Smooth muscle cell (in vitro differentiated cells): ENCODE measurements around the gene PDXK. TPM values are rescaled to one million over a fixed set of nuclear protein-coding genes. Genes with fewer than 3 reads are reported as not detected.

ENCODE experiments used
- DNase-seq: peaks from one replicate; lab custom pipeline; 2025; ENCODE audit not compliant: unreplicated experiment; lab: John Stamatoyannopoulos, UW
- H2AFZ ChIP-seq: fragments of 200-600 bp; sonication (generic); 2 replicates; pipeline ENCODE4 v1.6.0; 2016; ENCODE audit warnings: antibody characterized with exemption, low read depth, mild to moderate bottlenecking
- H3F3A ChIP-seq: fragments of 200-600 bp; sonication (generic); 2 replicates; pipeline ENCODE4 v1.6.0; 2017; ENCODE audit warnings: antibody characterized with exemption, low read depth
- H3K27ac ChIP-seq: fragments of 200-600 bp; sonication (generic); 2 replicates; pipeline ENCODE4 v1.5.1; 2016; ENCODE audit warnings: low read depth, mild to moderate bottlenecking
- H3K27me3 ChIP-seq: fragments of 200-600 bp; sonication (generic); 2 replicates; pipeline ENCODE4 v1.6.1; 2016; ENCODE audit warnings: low read depth, mild to moderate bottlenecking
- H3K36me3 ChIP-seq: fragments of 200-600 bp; sonication (generic); 2 replicates; pipeline ENCODE4 v1.5.1; 2016; ENCODE audit warnings: low read depth
- H3K4me1 ChIP-seq: fragments of 200-600 bp; sonication (generic); 2 replicates; pipeline ENCODE4 v1.5.1; 2016; ENCODE audit warnings: low read depth
- H3K4me2 ChIP-seq: fragments of 200-600 bp; sonication (generic); 2 replicates; pipeline ENCODE4 v1.6.0; 2016; ENCODE audit warnings: mild to moderate bottlenecking
- H3K4me3 ChIP-seq: fragments of 200-600 bp; sonication (generic); 2 replicates; pipeline ENCODE4 v1.5.1; 2016; ENCODE audit warnings: mild to moderate bottlenecking
- H3K79me2 ChIP-seq: fragments of 200-600 bp; sonication (generic); 2 replicates; pipeline ENCODE4 v1.6.0; 2016; ENCODE audit warnings: low read depth, mild to moderate bottlenecking
- H3K9ac ChIP-seq: fragments of 200-600 bp; sonication (generic); 2 replicates; pipeline ENCODE4 v1.6.0; 2016; ENCODE audit warnings: low read depth
- H3K9me3 ChIP-seq: fragments of 200-600 bp; sonication (generic); replicated peaks from 2 replicates; pipeline ENCODE4 v1.5.1; 2016; ENCODE audit warnings: low read depth
- H4K20me1 ChIP-seq: fragments of 200-600 bp; sonication (generic); 2 replicates; pipeline ENCODE4 v1.6.0; 2016; ENCODE audit warnings: low read depth
- CTCF ChIP-seq: fragments of 200-600 bp; sonication (generic); IDR thresholded peaks from 2 replicates; pipeline ENCODE4 v1.5.1; 2017; ENCODE audit warnings: borderline replicate concordance, mild to moderate bottlenecking, antibody characterized with exemption; ENCODE audit not compliant: insufficient read depth, poor library complexity, severe bottlenecking
- WGBS: methylation state at CpG from one replicate; pipeline ENCODE4 v1.1.7; 2016; ENCODE audit warnings: low lambda C conversion rate; 5-methylcytosine and 5-hydroxymethylcytosine counted together
- polyA plus RNA-seq: library from polyadenylated mRNA; unstranded; fragments of >200 nt; fragmentation: Nextera tagmentation; extraction: Ambion mirVana; gene quantifications from 2 replicates; pipeline ENCODE4 v1.2.1, GENCODE V29; 2016
- total RNA-seq: library from RNA; depleted of rRNA; stranded (reverse); fragments of >200 nt; gene quantifications from 2 replicates; pipeline ENCODE4 v1.2.3, GENCODE V29; 2014

PDXK gene
- total RNA-seq (84.3 and 92.6 TPM in 2 replicates), polyA plus RNA-seq (184 and 194 TPM in 2 replicates)

- Histone ChIP-seq H4K20me1 (peaks cover 46% of the 10 kb centered on the region), H3K79me2 (peaks cover 50% of the 10 kb centered on the region), H3K9me3 (no peaks in the 10 kb centered on the region), H3K36me3 (no peaks in the 10 kb centered on the region), H3K4me1 (peaks cover 14% of the 10 kb centered on the region), H3K4me2 (peak within 1 kb of the TSS; percentile 98), H3K27ac (peak within 1 kb of the TSS; percentile 83), H3F3A (peaks cover 3% of the 10 kb centered on the region), H3K27me3 (no peaks in the 10 kb centered on the region), H2AFZ (peak within 1 kb of the TSS; percentile 90), H3K4me3 (peak within 1 kb of the TSS; percentile 86), H3K9ac (peak within 1 kb of the TSS; percentile 93)
- peak; percentile 60 for DNase-seq
- WGBS, result under 1% methylated on average over 69 of the region's 117 CpGs
- TF ChIP-seq CTCF, result no peak
These were observed at the start of gene PDXK for GRCh38 chr21:43718872-43719747. Gene PDXK, plus strand, starts transcription at chr21:43719129. Its CDS starts 166 bp downstream, at chr21:43719295.

GRCh38 chr21:43669828-43670605 lies 48.9 kb upstream of the PDXK start:
- no peaks in the 10 kb centered on the region for H3K27me3 ChIP-seq
- no peak overlapping the region for H3K27ac ChIP-seq
- peaks cover 18% of the 10 kb centered on the region for H4K20me1 ChIP-seq
- DNase-seq, result no peak
- no peak for TF ChIP-seq CTCF
- no peak overlapping the region for H3K9ac ChIP-seq
- 97% methylated on average over 20 of the region's 20 CpGs for WGBS
- no peak overlapping the region for H3K4me3 ChIP-seq
- peaks cover 3% of the 10 kb centered on the region for H3K36me3 ChIP-seq
- H3F3A ChIP-seq, result no peaks in the 10 kb centered on the region
- no peak overlapping the region for H2AFZ ChIP-seq
- H3K4me1 ChIP-seq, result no peaks in the 10 kb centered on the region
- peaks cover 39% of the 10 kb centered on the region for H3K79me2 ChIP-seq
- H3K4me2 ChIP-seq, result no peak overlapping the region
- no peaks in the 10 kb centered on the region for H3K9me3 ChIP-seq

GRCh38 chr21:43675871-43676270 lies 43.1 kb upstream of the PDXK start:
- no peaks in the 10 kb centered on the region for H4K20me1 ChIP-seq
- no peaks in the 10 kb centered on the region for H3K9me3 ChIP-seq
- no peak overlapping the region for H2AFZ ChIP-seq
- H3F3A ChIP-seq, result no peaks in the 10 kb centered on the region
- H3K79me2 ChIP-seq, result peaks cover 22% of the 10 kb centered on the region
- H3K4me1 ChIP-seq, result no peaks in the 10 kb centered on the region
- H3K27me3 ChIP-seq, result no peaks in the 10 kb centered on the region
- TF ChIP-seq CTCF, result no peak
- H3K36me3 ChIP-seq, result no peaks in the 10 kb centered on the region
- no peak for DNase-seq
- H3K4me2 ChIP-seq, result no peak overlapping the region
- H3K4me3 ChIP-seq, result no peak overlapping the region
- no peak overlapping the region for H3K9ac ChIP-seq
- 99% methylated on average over 3 of the region's 3 CpGs for WGBS
- no peak overlapping the region for H3K27ac ChIP-seq
